Breast epithelium (tissue), 4 donors: ENCODE results near the gene PIH1D1. TPM values are rescaled to one million over a fixed set of nuclear protein-coding genes. Genes with fewer than 3 reads are reported as not detected.

Experiments used
- DNase-seq, 2 donors: peaks; one replicate each; pipeline ENCODE4 v3.0.0-alpha.2; 2019; ENCODE audit warnings: low spot score in 2 of 2
- H3K27ac ChIP-seq, 2 donors: fragments of 200-600 bp; sonication (generic) in 1 of 2; one replicate each; pipeline ENCODE4 v1.5.1; 2016 to 2019; ENCODE audit warnings: mild to moderate bottlenecking in 1 of 2
- H3K27me3 ChIP-seq, 2 donors: fragments of 200-600 bp; sonication (generic) in 1 of 2; one replicate each; pipeline versions ENCODE4 v1.5.1 to v1.6.0; 2017 to 2019; ENCODE audit warnings: control low read depth in 1 of 2, mild to moderate bottlenecking in 1 of 2
- H3K36me3 ChIP-seq: fragments of 200-600 bp; one replicate; pipeline ENCODE4 v1.5.1; 2019
- H3K4me1 ChIP-seq, 2 donors: fragments of 200-600 bp; sonication (generic); one replicate each; pipeline ENCODE4 v1.5.1; 2016 to 2019; ENCODE audit warnings: control low read depth in 1 of 2
- H3K4me3 ChIP-seq, 3 donors: fragments of 200-600 bp; sonication (generic); 1 replicate in 2 of 3; 2 replicates in 1 of 3; pipeline ENCODE4 v1.5.1; 2016 to 2019; ENCODE audit warnings: mild to moderate bottlenecking in 3 of 3, moderate library complexity in 2 of 3
- H3K9me3 ChIP-seq, 2 donors: fragments of 200-600 bp; sonication (generic) in 1 of 2; one replicate each; pipeline ENCODE4 v1.5.1; 2016 to 2019; ENCODE audit warnings: control low read depth in 1 of 2
- CTCF ChIP-seq, 3 donors: fragments of 450-650 bp; IDR thresholded peaks; one replicate each; pipeline ENCODE4 v1.5.1; 2016 to 2017; ENCODE audit warnings: antibody characterized with exemption in 3 of 3, mild to moderate bottlenecking in 3 of 3, moderate library complexity in 3 of 3
- POLR2A ChIP-seq: fragments of 450-650 bp; IDR thresholded peaks from one replicate; pipeline ENCODE4 v1.6.1; 2016; ENCODE audit warnings: antibody characterized with exemption, mild to moderate bottlenecking, moderate library complexity
- POLR2AphosphoS5 ChIP-seq, 3 donors: sonication (generic); formaldehyde crosslinking; IDR thresholded peaks; one replicate each; pipeline ENCODE4 v1.6.1; 2017; ENCODE audit warnings: antibody characterized with exemption in 3 of 3
- intact Hi-C: fragments of 100-400 bp; cut with DNase I; formaldehyde crosslinking; loops from one replicate; pipeline ENCODE4 v1.15.1; 2023; ENCODE audit warnings: low total_unique reads
- total RNA-seq, 3 donors: library from RNA; depleted of rRNA; stranded (reverse); fragments of >200 nt; gene quantifications; one replicate each; pipeline ENCODE4 v1.1.0, GENCODE V29; 2016

The PIH1D1 gene
- total RNA-seq, 3 donors from 2014 or later, result 94.4 to 121 (median 106) TPM

- DNase-seq, result no peak
- no peak overlapping the region for H3K27ac ChIP-seq
- H3K4me1 ChIP-seq, result no peaks in the 10 kb centered on the region
- H3K36me3 ChIP-seq, result no peaks in the 10 kb centered on the region
- no peaks in the 10 kb centered on the region for H3K27me3 ChIP-seq
- no peaks in the 10 kb centered on the region for H3K9me3 ChIP-seq
- TF ChIP-seq POLR2AphosphoS5 (IDR thresholded peaks at IDR 0.05) (no peak), CTCF (IDR thresholded peaks at IDR 0.05) (no peak), POLR2A (no peak)
- H3K4me3 ChIP-seq, result no peak overlapping the region
- intact Hi-C loops, result no loop called here
These were observed 48.0 kb downstream of the PIH1D1 start for GRCh38 chr19:49403404-49404187.

GRCh38 chr19:49400029-49400428 lies 51.6 kb downstream of the PIH1D1 start:
- no peaks in the 10 kb centered on the region for H3K4me1 ChIP-seq
- intact Hi-C loops, result no loop called here
- no peak for TF ChIP-seq POLR2A
- no peak for TF ChIP-seq CTCF (IDR thresholded peaks at IDR 0.05)
- no peak for TF ChIP-seq POLR2AphosphoS5 (IDR thresholded peaks at IDR 0.05)
- H3K27me3 ChIP-seq, result no peaks in the 10 kb centered on the region
- H3K4me3 ChIP-seq, result no peak overlapping the region
- no peaks in the 10 kb centered on the region for H3K36me3 ChIP-seq
- H3K27ac ChIP-seq, result no peak overlapping the region
- H3K9me3 ChIP-seq, result no peaks in the 10 kb centered on the region
- no peak for DNase-seq

GRCh38 chr19:49398931-49399330 lies 52.7 kb downstream of the PIH1D1 start:
- H3K27me3 ChIP-seq, result no peaks in the 10 kb centered on the region
- no peak overlapping the region for H3K4me3 ChIP-seq
- no peaks in the 10 kb centered on the region for H3K4me1 ChIP-seq
- H3K27ac ChIP-seq, result no peak overlapping the region
- intact Hi-C loops, result no loop called here
- TF ChIP-seq CTCF (IDR thresholded peaks at IDR 0.05) (no peak), POLR2AphosphoS5 (IDR thresholded peaks at IDR 0.05) (no peak), POLR2A (no peak)
- no peaks in the 10 kb centered on the region for H3K9me3 ChIP-seq
- no peaks in the 10 kb centered on the region for H3K36me3 ChIP-seq
- DNase-seq, result no peak

- H3K36me3 ChIP-seq, result no peaks in the 10 kb centered on the region
- H3K27ac ChIP-seq, result no peak overlapping the region
- intact Hi-C loops, result no loop called here
- H3K9me3 ChIP-seq, result no peaks in the 10 kb centered on the region
- no peak for DNase-seq
- TF ChIP-seq POLR2A, result no peak
- TF ChIP-seq POLR2AphosphoS5 (IDR thresholded peaks at IDR 0.05), result no peak
- TF ChIP-seq CTCF (IDR thresholded peaks at IDR 0.05), result no peak
- no peaks in the 10 kb centered on the region for H3K4me1 ChIP-seq
- H3K27me3 ChIP-seq, result no peaks in the 10 kb centered on the region
- no peak overlapping the region for H3K4me3 ChIP-seq
These were observed 53.5 kb downstream of the PIH1D1 start for GRCh38 chr19:49398001-49398615.

GRCh38 chr19:49396738-49397505 lies 54.7 kb downstream of the PIH1D1 start:
- Histone ChIP-seq H3K27me3 (no peaks in the 10 kb centered on the region), H3K4me1 (no peaks in the 10 kb centered on the region), H3K9me3 (no peaks in the 10 kb centered on the region), H3K27ac (no peak overlapping the region), H3K4me3 (no peak overlapping the region), H3K36me3 (no peaks in the 10 kb centered on the region)
- TF ChIP-seq POLR2AphosphoS5 (IDR thresholded peaks at IDR 0.05) (no peak), CTCF (IDR thresholded peaks at IDR 0.05) (no peak), POLR2A (no peak)
- no peak for DNase-seq
- intact Hi-C loops, result no loop called here
